Activated CD4-positive, alpha-beta T cell treated with anti-CD3 and anti-CD28 coated beads, Interleukin-2, amount 50 U/mL, for 48 hours (primary cell): ENCODE results near the gene DPF3.

Source experiments
- DNase-seq, 2 experiments: peaks; one replicate each; pipeline ENCODE4 v3.0.0-alpha.2; 2020

The DPF3 gene

DNA sequence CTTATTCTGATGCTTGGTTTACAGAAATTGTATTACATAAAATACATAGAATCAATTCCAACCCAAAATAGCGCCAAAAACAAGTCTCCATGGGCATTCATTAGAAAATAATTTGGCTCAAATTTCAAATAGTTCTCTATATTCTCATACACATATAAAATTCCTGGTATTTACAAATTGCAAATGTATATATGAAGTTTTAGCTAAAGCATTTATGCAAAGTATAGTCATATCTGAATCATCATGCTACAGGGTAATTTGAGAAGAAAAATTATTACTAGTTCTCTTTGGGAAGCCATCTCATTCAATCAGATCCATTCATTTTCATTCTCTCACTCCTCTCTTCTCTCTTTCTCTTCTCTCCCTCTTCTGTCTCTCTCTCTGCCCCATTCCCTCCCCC is 257.8 kb downstream of the DPF3 start:
- DNase-seq, result no peak

DNA sequence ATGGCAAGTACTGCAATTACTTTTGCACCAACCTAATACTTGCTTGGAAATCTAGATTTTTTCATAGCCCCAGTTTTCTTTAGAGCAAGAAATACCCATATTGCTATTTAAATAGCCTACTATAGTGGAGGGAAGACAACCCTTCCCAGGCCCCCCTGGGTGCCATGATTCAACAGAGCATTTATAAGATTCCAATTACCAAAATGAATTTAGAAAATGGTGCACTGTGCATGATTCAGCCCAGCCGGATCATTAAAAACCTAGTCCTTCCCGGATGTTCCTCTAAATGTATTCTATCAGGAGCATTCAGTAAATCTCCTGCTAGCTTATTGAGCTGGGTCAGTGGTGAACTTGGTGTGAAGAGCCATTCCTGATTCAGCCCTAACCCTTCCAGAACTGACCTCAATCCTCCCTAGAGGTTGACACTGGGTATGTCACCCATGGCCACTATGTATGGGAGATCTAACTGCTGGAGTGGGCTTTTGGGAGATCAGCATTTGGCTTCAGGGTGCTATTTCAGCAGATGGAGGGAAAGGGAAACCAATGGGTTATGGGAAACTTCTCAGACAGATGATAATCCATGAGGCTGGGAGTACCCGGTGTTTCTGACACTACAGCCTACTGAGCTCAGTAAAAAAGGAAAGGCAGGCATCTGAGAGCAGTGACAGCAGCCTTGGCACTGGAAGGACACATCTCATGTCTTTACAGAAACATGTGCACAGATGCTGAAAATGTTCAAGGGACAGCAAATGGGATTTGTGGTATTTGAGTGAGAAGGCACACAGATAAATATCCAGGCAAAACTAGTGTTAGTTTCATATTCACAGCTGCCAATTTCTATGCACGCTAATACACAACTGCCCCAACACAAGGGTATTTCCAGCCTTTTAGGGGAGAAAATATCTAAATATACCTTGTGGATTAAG is 258.9 kb downstream of the DPF3 start:
- DNase-seq, result no peak

DNA sequence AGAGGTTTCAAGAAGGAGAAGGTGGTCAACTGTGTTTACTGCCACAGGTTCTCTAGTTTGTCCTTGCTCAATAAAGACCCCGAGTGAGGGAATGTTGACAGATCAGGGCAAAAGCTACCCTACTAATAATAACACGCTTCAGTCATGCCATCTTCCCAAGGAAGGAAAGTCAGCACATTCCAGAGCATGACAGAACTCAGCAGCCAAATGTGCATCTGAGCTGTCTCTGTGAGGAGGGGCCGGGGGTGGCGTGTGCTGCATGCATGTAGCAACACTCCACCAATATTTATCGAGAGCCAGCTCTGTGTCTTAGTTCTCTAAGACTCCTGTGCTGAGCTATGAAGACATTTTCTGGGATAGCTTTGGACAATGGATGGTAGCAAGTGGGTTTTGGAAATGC is 260.4 kb downstream of the DPF3 start:
- DNase-seq, result no peak

DNA sequence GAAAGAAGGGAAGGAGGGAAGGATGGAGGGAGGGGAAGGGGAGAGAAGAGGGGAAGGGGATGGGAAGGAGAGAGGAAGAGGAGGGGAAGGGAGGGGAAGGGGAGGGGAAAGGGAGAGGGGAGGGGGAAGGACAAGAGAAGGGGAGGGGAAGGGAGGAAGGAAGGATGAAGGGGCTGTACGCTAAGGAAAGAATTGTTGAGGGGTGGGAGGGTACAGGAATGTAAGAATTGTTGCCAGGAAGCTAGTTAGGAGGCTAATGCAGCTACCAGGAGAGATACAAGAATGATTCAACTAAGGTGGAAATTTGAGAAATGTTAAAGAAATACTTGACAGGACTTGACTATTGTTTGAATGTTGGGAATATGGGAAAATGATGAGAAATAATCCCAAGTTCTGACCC is 261.2 kb downstream of the DPF3 start:
- DNase-seq, result no peak

DNA sequence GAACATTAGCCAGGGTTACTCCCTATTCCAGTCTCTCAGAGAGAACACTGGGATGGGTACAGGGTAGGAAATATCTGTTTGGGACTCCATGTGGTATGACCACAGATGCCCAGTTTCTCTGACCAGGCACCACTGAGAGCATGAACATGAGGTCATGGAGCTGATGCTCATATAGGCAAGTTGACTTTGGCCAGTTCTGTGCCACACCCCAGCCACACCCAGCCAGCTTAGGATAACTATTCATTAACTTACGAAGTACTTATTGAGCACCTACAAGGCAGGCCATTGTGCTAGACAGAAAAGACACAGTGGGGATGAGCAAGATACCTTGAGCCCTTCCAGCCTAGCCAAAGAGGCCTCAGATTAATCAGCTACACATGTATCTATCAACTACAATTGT is 262.5 kb downstream of the DPF3 start:
- DNase-seq, result no peak

DNA sequence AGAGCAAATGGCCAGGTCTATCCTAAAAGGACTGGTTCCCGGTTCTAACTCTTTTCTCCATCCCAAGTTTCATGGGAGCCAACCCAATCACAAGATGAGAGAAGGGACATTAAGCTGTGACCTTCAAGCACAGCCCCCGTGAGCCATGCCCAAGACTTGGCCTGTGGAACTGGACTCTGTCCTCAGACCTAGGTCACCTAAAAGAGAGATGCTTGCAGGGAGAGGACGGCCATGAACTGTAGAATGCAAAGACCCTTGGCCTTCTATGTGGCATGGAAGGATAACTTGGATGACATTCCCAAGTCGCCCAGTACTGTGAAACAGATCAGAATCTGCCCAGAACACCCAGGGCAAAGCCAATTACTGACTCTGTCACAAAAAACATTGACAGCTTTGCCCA is 263.5 kb downstream of the DPF3 start:
- DNase-seq, result no peak

DNA sequence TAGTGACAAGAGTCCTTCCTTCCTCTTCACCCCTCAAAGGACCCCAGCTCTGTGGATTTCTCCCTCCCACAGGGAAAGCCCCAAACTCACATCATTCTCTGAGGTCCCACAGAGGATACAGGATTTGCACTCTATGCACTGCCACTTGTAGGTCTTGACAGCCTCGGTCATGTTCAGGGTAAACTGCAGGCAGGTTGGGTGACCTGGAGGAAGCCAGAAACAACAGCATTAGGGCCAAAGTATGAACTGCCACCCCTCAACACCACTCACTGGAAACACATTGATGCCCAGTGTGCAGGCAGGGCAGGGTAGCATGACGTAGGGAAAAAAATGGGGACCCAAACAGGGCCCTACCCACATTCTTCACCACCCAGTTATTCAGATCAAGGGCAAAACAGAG is 264.4 kb downstream of the DPF3 start:
- DNase-seq, result no peak

DNA sequence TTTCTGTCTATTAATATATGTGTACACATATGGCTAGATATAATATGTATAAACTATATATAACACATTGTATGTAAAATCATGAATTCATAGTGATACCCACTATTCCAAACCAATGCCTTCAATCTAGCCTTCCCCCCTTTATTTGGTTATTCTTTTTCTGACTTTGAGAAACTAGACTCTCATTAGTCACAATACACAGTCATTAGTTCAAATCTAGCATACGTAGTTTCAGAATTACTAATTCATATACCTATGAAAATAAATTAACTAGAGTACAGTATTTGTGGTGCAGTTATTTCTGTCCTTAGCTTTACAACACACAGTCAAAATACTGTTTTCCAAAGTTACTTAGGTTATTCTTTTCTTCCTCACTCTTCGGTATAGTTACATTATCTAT is 268.2 kb downstream of the DPF3 start:
- no peak for DNase-seq

DNA sequence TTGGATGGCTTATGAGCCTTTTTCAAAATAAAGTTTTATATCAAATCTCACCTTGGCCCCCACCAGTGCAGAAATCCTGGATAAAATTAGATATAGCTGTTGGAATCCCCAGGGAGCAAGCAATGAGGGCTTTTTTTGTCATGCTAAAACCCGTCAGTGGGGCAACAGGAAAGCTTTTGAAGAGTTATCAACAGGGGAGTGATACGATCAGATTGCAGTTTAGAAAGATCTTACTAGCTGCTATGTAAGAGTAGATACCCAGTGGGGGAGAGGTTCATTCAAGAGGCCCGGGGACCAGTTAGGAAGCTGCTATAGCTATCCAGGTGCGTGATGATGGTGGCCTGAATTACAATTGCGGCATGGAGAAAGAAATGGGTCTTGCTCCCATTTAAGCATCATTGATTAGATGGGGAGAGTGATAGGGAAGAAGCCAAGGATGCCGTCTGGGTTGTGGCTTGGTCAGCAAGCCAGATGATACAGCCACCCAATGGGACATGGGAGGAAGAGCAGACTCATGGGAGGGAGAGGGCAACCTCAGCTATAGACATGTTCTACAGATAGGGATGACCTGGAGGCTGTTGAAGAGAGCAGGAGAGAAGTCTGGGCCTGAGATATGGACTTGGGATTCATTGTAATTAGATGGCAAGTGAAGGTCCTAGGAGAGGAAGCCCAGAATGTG is 272.4 kb downstream of the DPF3 start:
- DNase-seq, result no peak

DNA sequence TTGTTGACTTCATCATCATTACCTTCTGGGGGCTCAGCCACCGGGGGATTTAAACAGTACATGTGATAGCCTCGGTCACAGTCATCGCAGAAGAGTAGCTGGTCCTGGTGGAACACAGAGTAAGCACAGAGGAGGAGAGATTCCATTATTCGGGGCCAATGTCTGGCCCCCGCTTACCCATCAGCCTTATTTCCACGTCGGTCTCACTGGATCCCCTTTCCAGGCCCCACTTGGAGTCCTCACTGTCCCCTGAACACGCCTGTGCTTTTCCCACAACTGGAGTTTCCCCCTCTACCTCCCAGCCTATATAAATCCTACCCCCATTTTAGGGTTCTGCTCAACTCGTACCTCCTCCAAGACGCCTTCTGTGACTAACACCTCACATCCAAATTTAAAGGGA is 274.0 kb downstream of the DPF3 start:
- DNase-seq, result no peak

DNA sequence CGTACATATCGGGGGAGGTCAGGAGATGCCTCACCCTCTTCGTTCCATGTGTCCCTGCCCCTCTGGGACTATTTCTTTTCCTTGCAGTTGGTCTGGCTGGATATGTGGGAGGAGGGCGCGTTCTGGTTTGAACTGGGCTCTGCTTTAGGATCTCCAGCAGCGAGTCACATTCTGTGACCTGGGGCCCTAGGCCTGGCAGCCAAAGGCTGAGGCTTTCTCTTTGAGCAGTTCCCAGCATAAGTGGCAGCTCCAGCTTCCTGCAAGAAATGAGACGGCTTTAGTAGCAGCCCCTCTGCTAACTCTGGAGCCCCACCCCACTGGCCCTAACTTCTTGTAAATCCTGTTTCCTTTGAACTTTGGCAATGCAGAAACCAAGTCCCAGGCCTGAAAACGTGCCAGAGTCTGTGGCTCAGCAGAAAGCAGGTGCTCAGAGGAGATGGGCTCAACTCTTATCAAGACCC is 274.8 kb downstream of the DPF3 start:
- no peak for DNase-seq

DNA sequence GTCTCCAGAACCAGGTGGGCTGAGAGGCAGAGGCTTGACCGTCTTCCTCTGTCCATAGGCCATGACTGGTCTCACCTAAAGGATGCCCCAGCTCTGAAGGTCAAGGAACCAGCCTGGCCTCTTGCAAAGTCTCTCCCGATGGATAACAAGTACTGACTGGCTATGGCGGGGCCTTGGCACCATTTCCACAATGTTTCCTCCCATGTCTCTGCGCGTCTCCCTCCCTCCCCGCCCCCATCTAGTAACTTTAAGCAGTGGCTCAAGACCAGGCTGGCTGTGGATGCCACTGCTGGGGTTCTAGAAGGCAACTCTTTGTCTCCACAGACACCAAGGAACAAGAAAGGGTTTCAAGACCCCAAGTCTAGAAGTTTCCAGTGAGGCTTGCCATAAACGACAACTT is 275.5 kb downstream of the DPF3 start:
- no peak for DNase-seq

DNA sequence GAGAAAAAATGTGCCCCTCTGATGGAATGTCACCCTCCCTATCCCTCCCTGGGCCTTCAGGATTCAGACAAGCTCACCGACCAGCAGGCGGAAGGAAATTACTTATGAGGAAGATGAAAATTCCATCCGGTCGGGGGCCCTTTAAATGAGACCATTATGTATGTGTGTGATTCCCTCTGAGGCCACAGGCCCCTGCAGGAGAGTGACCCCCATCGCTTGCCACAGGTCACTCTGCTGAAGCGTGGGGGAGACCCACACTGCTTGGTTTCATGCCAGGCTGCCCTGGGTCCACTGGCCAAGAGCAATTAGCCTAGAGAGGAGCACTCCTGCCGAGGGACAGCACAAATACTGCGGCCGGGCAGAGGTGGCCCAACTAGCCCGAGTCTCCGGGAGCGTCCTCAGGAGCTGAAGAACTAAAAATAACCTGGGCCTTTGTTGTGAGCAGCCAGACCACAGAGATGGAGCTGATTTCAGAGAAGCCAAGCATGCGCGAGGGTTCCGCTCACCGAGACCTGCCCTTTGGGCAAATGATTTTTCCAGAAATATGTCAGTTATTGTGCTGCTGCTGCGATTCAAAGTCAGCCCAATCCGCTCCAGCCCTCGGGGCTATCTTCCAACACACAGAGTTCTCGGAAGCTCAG is 276.4 kb downstream of the DPF3 start:
- no peak for DNase-seq

DNA sequence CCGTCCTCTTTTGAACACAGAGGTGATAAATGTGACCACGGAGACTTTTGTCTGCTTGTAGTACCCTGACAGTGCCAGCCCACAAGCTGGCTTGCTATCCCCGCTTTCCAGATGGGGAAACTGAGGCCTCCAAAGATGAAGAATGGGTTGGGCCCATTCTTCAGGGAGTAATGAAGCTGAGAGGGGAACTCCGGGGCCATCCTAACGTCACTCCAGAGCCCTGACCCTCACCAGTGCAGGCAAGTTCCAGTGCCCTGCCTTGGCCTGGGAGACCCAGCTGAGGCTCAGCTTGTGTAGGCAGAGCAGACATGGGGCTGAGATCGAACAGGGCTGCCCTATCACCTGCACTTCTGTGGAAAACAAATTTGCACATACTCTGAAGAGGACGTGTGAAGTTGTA is 277.1 kb downstream of the DPF3 start:
- DNase-seq, result no peak

DNA sequence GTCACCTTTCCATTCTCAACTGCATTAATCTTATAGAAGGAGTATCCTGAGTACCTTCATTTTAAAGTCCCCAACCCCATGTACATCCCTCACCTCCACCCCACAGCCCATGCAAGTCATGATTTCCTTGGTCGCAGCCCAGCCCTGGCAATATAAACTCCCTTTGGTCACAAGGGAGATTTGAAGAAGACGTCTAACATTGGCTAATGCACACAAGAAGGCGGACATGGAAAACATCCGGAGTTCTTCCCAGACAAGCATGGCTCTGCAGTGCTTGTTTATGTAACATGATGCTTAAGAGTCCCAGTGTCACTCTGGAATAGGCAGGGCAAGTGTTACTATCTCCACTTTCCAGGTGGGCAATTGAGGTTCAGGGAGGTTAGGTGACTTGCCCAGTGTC is 277.6 kb downstream of the DPF3 start:
- DNase-seq, result no peak

DNA sequence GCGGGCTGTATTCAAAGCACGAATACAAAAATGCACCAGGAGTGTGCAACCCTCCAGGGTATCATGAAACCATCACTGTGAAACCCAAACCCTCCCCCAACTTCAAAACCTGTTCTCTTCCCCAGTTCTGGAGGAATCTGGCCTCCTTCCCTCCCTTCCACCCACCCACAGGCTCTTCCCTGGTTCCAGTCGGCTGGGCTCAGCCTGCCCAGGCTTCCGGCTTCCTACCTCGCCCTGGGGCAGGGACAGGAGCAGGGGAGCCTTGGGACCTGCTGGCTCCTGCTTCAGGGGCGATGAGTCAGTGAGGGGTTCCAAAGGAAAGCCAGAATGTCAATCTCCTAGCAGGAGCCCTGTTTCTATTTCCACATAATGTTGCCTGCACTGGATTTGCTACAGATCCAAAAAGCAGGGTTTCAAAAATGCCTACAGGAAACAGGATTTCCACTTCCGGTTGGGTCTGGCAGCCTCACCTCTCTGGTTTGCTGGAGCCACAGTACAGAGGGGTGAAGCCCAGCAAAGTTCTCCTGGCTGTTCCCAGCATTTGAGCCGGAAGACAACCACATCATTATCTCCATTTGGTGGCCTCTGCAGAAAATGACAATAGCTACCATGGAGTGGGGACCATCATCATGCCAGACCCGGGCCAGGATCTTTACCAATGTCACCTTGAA is 278.3 kb downstream of the DPF3 start:
- DNase-seq, result no peak

DNA sequence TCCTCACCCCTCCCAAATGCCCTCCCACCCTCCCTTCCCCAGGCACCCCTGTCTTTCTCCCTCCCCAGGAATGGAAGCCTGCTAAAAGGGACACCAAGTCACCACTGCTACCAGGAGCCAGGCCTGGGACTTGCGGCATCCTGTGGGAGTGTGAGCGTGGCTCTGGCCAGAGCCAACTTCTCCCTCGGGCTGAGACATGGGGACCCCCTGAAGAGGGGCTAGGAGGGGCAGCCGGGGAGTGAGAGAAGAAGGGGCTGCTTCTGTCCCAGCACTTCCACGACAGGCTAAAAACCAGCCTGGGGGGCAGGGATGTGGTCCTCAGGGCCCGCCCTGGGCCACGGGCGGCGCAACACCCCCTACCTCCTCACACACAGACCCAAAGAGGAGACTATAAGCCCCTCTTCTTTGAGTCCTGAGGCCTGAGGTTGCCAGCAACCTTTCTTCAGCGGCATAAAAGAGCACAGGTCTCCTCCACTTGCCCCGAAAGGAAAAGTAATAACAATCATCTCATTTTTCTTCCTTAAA is 278.9 kb downstream of the DPF3 start:
- DNase-seq, result no peak

DNA sequence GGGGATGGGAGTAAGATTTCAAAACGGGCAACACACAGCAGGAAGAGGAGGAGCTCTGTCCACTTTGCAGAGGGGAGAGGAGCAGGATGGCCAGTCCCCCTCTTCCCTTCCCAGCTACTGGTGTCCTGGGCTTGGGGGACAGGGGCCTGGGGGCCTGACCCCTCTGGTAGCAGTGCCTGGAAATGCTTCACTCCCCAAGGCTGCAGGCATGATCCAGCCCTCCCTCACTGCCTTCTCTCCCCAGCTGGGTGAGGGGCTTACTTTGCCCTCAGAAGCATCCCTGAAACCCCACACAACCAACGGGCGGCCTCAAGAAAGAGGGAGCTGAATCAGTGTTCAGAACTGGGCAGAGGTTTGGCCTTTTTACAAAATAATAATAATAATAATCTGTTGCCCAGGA is 279.5 kb downstream of the DPF3 start:
- DNase-seq, result no peak

DNA sequence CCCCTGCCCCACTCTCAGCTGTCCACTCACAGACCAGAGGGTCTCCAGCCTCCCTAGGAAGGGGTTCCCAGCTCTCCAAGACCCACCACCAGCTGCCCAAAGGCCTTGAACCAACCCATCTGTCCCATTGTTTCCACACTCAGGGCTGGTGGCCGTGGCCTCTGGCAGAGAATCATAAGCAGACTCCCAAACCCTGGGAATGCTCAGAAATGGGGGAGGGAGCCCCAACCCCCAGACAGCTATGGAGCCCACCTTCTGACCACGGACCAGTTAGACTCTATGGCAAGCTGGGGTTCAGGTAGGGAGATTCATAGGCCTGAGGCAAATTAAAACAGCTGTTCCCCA is 280.0 kb downstream of the DPF3 start:
- DNase-seq, result no peak

DNA sequence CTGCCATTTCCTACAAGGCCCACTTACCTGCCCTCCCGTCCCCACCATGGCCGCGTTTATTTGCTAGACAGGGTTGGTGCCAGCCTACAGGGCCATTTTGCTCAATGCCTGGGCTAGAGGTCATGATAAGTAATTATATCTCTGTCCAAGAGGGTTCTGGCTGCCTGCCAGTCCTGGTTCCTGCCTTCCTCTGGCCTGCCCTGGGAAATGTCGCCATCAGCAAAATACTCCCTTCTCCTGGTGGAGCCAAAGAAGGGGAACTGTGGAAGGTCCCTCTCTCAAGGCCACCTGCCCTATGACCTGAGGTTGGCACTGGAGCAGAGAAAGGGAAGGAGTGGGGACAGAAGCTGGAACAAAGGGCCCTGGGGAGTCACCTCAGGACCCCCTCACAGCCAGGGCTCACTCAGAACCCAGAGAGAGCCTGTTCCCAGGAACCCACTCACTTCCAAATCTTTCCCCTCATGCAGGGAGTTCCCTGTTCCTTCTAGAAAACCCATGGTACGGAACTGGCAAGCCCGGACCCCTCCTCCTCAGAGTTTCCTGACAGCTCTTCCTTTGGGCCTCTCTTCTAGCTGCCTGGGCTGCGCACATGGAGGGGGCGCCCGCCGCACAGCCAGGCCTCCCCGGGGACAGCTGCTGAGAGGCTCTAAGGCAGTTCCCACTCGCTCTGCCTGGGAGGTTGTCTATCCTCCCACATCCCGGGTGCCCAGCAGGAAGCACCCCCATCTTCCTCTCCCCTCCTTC is 280.5 kb downstream of the DPF3 start:
- no peak for DNase-seq

DNA sequence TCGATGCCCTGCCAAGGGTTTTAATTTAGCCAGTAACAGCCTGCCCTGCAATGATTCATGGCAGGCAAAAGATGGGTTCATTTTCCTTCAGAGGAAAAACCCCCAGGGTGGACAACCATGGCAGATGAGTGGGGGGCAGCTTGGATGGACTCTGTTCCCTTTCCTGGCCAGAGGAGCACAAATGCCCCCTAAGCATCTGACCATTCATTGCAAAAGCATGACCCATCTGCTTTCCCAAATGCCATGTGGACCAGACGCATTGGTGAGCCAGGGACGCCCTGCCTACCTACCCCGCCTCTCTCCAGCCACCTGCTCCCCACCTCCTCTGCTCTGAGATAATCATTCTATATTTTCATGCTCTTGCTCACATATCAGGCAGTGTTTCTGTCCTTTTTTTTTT is 281.9 kb downstream of the DPF3 start:
- no peak for DNase-seq

DNA sequence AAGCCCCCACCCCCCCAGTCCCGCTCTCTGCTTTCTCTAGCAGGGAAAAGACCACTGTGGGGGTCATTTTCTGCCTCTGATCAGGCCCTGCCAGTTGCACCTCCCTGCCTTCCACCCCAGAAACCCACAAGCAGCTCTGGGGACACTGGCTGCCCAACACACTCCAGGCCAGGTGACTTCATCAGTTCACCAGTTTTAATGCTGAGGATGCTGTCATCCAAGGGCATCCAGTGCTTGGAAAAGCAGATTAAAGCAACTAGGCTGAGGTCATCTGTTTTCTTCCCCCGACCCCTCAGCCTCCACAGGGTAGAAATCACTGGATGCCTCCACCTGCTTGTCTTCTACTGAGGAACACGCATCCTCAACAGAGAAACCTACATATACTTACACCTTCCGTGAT is 282.4 kb downstream of the DPF3 start:
- DNase-seq, result no peak

DNA sequence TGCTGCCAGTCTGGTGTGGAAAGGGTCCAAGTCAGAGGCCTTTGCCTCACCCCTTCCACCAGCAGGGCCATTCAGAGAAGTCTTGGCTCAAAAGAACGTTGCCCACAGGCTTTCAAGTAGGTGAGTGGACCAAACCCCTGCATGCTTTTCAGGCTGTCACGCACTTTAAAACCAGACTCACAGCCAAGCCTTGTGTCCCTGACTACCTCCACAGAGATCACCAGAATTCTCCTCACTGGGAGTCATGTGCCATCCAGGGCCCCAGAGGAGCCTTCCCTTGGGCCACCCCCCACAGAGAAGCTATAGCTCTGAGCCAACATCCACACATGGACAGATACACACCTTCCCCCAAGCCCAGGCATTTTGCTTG is 283.1 kb downstream of the DPF3 start:
- no peak for DNase-seq
